Peyer's patch (tissue), 4 donors: ENCODE measurements around the gene GPR141. TPM values are rescaled to one million over a fixed set of nuclear protein-coding genes. Genes with fewer than 3 reads are reported as not detected.

Experiments used
- DNase-seq, 3 donors: peaks; one replicate each; pipeline ENCODE4 v3.0.0-alpha.2; 2017 to 2019
- H3K27ac ChIP-seq, 4 donors: fragments of 200-600 bp; sonication (generic); one replicate each; pipeline ENCODE4 v1.5.1; 2016 to 2019
- H3K27me3 ChIP-seq, 2 donors: fragments of 200-600 bp; sonication (generic); one replicate each; pipeline ENCODE4 v1.5.1; 2019
- H3K36me3 ChIP-seq, 3 donors: fragments of 200-600 bp; sonication (generic); one replicate each; pipeline ENCODE4 v1.5.1; 2016 to 2019
- H3K4me1 ChIP-seq, 4 donors: fragments of 200-600 bp; sonication (generic); one replicate each; pipeline ENCODE4 v1.5.1; 2016 to 2019
- H3K4me3 ChIP-seq, 4 donors: fragments of 200-600 bp; sonication (generic); 1 replicate in 3 of 4; 2 replicates in 1 of 4; pipeline ENCODE4 v1.5.1; 2016 to 2019; ENCODE audit warnings: mild to moderate bottlenecking in 1 of 4
- H3K9me3 ChIP-seq, 4 donors: fragments of 200-600 bp; sonication (generic); one replicate each; pipeline ENCODE4 v1.5.1; 2016 to 2019; ENCODE audit warnings: mild to moderate bottlenecking in 1 of 4
- POLR2A ChIP-seq, 2 donors: fragments of 450-650 bp; IDR thresholded peaks; one replicate each; pipeline ENCODE4 v1.5.1; 2017; ENCODE audit warnings: antibody characterized with exemption in 2 of 2, mild to moderate bottlenecking in 2 of 2, moderate library complexity in 2 of 2
- total RNA-seq, 4 donors: library from RNA; depleted of rRNA; stranded (reverse); fragments of >200 nt; gene quantifications; one replicate each; pipeline ENCODE4 v1.1.0, GENCODE V29; 2016
- TF ChIP-seq, protein P1 (sequence below), 6 experiments: fragments of 450-650 bp in 4 of 6; fragments of 200-600 bp in 2 of 6; sonication (generic) in 1 of 6; IDR thresholded peaks; one replicate each; pipeline ENCODE4 v1.5.1; 2017 to 2019; ENCODE audit warnings: antibody characterized with exemption in 6 of 6, mild to moderate bottlenecking in 3 of 6, moderate library complexity in 1 of 6

GPR141 gene
- total RNA-seq, 4 donors from 2014 or later: not detected

DNA sequence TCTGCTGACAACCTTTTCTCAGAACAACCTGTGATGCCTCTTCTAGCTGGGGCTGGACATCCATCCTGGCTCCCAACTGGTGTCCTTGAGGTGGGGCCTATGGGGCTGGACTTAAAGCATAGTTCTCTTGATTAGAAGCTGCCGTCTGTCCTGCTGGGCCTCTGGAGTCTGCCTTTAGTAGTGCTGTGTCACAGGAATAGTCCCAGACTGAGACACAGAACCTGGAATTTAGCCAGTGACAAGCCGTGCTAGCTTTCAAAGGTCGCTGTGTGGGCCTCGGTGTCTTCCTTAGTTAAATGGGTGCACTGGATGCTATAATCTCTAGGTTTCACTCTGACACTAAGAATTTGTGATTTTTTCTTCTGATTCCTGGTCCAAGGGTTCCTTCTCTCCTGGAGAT lies 41.2 kb downstream of the GPR141 start:
- H3K9me3 ChIP-seq: peaks cover 0 to 2% (median 0%) of the 10 kb centered on the region in 4 donors
- no peaks in the 10 kb centered on the region for H3K36me3 ChIP-seq
- H3K27ac ChIP-seq: no peak overlapping the region
- no peaks in the 10 kb centered on the region for H3K4me1 ChIP-seq
- no peak for DNase-seq
- TF ChIP-seq, protein P1, sequence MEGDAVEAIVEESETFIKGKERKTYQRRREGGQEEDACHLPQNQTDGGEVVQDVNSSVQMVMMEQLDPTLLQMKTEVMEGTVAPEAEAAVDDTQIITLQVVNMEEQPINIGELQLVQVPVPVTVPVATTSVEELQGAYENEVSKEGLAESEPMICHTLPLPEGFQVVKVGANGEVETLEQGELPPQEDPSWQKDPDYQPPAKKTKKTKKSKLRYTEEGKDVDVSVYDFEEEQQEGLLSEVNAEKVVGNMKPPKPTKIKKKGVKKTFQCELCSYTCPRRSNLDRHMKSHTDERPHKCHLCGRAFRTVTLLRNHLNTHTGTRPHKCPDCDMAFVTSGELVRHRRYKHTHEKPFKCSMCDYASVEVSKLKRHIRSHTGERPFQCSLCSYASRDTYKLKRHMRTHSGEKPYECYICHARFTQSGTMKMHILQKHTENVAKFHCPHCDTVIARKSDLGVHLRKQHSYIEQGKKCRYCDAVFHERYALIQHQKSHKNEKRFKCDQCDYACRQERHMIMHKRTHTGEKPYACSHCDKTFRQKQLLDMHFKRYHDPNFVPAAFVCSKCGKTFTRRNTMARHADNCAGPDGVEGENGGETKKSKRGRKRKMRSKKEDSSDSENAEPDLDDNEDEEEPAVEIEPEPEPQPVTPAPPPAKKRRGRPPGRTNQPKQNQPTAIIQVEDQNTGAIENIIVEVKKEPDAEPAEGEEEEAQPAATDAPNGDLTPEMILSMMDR (IDR thresholded peaks at IDR 0.05): no peak
- no peak for TF ChIP-seq POLR2A (IDR thresholded peaks at IDR 0.05)
- H3K4me3 ChIP-seq: no peak overlapping the region
- H3K27me3 ChIP-seq: no peaks in the 10 kb centered on the region

DNA sequence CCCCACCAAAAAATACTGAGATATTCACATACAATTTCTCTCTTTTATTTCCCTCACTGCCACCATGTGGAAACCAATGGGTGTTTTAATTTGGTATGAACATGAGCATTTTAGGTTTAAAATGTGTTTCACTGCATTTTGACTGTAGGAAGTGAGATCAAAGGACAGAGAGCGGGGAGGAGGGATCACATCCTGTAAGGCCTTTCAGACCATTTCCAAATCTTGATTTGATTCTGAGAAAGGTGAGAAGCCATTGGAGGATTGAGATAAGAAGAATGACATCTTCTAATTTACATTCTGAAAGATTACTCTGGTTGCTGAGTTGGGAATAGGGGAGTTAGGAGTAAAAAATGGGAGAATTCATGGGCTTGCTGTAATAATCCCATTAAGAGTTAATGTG lies 42.5 kb downstream of the GPR141 start:
- H3K27me3 ChIP-seq: no peaks in the 10 kb centered on the region
- H3K36me3 ChIP-seq: no peaks in the 10 kb centered on the region
- H3K9me3 ChIP-seq: no peaks in the 10 kb centered on the region
- no peaks in the 10 kb centered on the region for H3K4me1 ChIP-seq
- no peak for TF ChIP-seq POLR2A (IDR thresholded peaks at IDR 0.05)
- TF ChIP-seq, protein P1 (IDR thresholded peaks at IDR 0.05): no peak
- H3K27ac ChIP-seq: no peak overlapping the region
- DNase-seq: no peak
- H3K4me3 ChIP-seq: no peak overlapping the region

DNA sequence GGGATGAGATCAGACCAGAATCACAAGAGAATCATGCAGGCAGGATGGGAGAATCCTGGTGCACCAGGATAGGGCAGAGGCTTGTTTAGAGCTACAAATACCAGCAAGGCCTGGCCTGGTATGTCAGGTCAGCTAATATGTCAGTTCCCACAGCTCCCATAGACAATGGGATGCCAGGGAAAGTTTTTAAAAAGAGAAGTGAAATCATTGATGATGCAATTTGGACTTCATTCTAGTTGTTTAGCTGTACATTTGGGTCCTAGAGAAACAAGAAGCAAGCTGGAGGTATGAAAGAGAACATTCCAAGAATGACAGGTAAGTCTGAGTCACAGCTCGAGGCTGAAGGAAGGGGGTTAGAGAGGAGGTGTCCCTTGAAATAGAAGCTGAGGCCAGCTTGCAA lies 45.2 kb downstream of the GPR141 start:
- Histone ChIP-seq H3K36me3 (no peaks in the 10 kb centered on the region), H3K4me3 (no peak overlapping the region), H3K9me3 (no peaks in the 10 kb centered on the region), H3K4me1 (no peaks in the 10 kb centered on the region), H3K27me3 (no peaks in the 10 kb centered on the region), H3K27ac (no peak overlapping the region)
- no peak for DNase-seq
- TF ChIP-seq, protein P1 (IDR thresholded peaks at IDR 0.05): no peak
- TF ChIP-seq POLR2A (IDR thresholded peaks at IDR 0.05): no peak

DNA sequence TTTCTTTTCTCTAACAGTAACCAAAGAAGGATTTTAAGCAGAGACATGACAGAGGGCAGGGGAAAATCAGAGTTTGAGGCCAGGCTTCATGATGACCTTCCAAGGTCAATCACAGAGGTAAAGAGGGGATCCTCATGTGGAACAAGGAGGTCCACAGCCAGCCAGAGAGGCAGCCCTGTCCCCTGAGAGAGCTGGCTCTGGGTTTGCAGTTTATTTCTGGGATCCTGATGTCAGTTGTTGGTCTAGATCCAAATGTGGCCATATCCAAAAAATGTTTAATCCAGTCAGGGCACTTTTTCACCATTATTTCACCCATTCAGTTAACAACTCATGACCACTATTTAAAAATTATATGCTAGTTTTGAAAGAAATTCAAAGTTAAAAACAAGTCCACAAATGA lies 45.6 kb downstream of the GPR141 start:
- no peak overlapping the region for H3K27ac ChIP-seq
- no peak for DNase-seq
- no peaks in the 10 kb centered on the region for H3K4me1 ChIP-seq
- H3K4me3 ChIP-seq: no peak overlapping the region
- no peaks in the 10 kb centered on the region for H3K36me3 ChIP-seq
- H3K9me3 ChIP-seq: no peaks in the 10 kb centered on the region
- TF ChIP-seq, protein P1 (IDR thresholded peaks at IDR 0.05): no peak
- TF ChIP-seq POLR2A (IDR thresholded peaks at IDR 0.05): no peak
- no peaks in the 10 kb centered on the region for H3K27me3 ChIP-seq

DNA sequence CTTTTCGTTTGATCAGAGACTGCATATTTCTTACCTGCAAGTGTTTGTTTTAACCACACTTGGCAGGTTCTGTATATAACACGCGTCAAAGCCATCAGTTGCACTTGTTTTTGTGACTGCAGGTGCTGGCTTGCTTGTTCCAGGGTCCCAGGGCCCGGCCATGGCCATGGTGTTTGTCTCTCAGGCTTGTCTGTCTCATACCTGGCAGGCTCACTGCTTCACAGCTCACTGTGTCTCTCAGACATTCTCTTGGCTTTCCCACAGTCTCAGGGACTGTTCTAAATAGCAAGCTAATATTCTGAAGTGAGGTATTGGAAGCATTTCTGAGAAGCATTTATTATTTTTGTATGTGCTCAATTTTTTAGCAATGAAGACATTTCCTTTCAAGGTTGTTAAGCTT lies 46.9 kb downstream of the GPR141 start:
- Histone ChIP-seq H3K27me3 (no peaks in the 10 kb centered on the region), H3K36me3 (no peaks in the 10 kb centered on the region), H3K9me3 (no peaks in the 10 kb centered on the region), H3K4me3 (no peak overlapping the region), H3K4me1 (no peaks in the 10 kb centered on the region), H3K27ac (no peak overlapping the region)
- TF ChIP-seq POLR2A (IDR thresholded peaks at IDR 0.05): no peak
- TF ChIP-seq, protein P1 (IDR thresholded peaks at IDR 0.05): no peak
- DNase-seq: no peak

DNA sequence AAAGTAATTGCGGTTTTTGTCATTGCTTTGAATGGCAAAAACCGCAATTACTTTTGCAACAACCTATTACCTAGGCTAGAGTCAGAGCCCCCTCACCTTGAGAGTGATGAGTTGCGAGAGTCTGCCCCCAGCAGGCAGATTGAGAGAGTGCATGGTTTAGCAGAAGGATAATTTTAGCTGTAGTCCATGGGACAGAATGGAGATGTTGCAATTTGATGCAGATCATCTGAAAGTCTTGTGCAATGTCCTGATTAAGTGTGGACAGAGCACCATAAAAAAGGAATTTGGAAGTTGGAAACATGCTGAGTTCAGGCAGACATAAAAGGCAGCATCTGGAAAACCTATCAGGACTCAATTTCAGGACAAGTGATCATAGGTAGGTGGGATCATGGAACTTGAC lies 48.7 kb downstream of the GPR141 start:
- H3K4me3 ChIP-seq: no peak overlapping the region
- no peaks in the 10 kb centered on the region for H3K36me3 ChIP-seq
- TF ChIP-seq, protein P1 (IDR thresholded peaks at IDR 0.05): peak in 5 of 6 experiments; percentile 26 to 40 (median 31)
- no peak for TF ChIP-seq POLR2A (IDR thresholded peaks at IDR 0.05)
- H3K27ac ChIP-seq: no peak overlapping the region
- H3K27me3 ChIP-seq: no peaks in the 10 kb centered on the region
- DNase-seq: peak in 2 of 3 donors; percentile 26 to 53
- no peaks in the 10 kb centered on the region for H3K4me1 ChIP-seq
- H3K9me3 ChIP-seq: no peaks in the 10 kb centered on the region
